HG03159 (cell line): ENCODE results near the gene AHNAK2.

ENCODE experiments used
- ATAC-seq: cut with Tn5 transposase; IDR thresholded peaks from one replicate; pipeline ENCODE4 v1.9.1; 2021; ENCODE audit warnings: mild to moderate bottlenecking, moderate library complexity; ENCODE audit not compliant: unreplicated experiment

AHNAK2 gene

DNA sequence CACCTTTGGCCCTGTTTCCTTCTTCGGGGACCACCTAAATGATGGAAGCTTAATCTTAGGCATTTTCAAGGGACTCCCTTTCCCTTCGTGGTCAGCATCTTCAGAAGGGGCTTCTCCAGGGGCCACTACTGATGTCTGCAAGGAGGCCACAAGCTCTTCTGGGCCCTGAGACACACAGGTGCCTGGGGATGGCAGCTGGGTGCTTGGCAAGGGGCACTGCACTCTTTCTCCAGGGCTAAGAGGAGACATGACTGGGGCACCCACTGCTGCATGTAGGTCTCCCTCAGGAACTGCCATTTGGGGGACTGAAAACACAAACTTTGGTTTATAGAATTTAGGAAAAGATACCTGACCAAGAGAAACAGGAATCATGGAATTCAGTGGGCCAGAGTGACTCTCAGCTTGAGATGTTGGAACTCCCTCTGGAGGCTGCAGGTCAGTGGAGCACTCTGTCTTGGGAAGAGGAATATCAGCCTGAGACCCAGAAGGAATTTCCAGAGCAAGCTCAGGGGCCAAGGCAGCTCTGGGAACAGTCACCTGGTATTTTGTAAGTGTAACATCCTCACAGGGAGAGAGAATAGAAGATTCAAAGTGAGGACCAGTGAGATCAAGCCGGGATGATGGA, 37.5 kb downstream of the AHNAK2 start:
- no peak for ATAC-seq

DNA sequence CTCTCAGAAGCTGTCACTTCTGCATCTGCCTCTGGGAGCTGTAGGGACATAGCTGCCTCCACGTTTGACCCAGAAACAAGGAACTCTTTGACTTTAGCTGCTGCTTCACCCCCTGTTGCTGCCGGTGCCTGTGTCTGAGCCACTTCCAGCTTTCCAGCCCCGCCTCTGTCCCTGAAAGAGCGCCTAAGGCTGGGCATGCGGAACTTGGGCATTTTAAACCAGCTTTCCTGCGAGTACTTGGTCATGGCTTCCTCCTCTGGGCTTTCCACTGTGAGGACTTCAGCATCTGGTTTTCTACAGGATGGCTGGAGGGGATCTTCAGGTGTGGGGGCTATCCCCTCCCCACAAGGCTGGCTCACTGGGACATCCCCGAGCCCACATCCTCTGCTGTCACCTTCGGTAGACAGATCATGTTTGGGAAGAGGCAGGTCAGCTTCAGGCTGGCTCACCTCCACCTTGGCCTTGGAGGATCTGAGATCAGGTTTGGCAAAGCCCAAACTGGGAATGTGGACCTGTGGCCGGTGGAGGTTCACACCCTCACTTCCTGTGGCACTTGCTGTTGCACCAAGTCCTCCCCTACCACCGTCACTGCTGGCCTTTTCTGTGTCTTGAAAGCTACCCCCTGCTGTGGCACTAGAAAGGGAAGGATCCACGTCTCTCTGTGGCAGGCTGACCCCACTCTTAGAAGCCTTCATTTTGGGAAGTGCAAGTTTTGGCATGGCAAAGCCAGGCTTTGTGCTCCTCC, 38.3 kb downstream of the AHNAK2 start:
- no peak for ATAC-seq

- ATAC-seq = no peak
Measured at GRCh38 chr14:104938960-104939359, 39.2 kb downstream of the AHNAK2 start.

- ATAC-seq = no peak
Measured at GRCh38 chr14:104938436-104938835, 39.7 kb downstream of the AHNAK2 start.

- no peak for ATAC-seq
Measured at GRCh38 chr14:104937694-104938365, 40.3 kb downstream of the AHNAK2 start.

- no peak for ATAC-seq
Measured at GRCh38 chr14:104937161-104937560, 41.0 kb downstream of the AHNAK2 start.

DNA sequence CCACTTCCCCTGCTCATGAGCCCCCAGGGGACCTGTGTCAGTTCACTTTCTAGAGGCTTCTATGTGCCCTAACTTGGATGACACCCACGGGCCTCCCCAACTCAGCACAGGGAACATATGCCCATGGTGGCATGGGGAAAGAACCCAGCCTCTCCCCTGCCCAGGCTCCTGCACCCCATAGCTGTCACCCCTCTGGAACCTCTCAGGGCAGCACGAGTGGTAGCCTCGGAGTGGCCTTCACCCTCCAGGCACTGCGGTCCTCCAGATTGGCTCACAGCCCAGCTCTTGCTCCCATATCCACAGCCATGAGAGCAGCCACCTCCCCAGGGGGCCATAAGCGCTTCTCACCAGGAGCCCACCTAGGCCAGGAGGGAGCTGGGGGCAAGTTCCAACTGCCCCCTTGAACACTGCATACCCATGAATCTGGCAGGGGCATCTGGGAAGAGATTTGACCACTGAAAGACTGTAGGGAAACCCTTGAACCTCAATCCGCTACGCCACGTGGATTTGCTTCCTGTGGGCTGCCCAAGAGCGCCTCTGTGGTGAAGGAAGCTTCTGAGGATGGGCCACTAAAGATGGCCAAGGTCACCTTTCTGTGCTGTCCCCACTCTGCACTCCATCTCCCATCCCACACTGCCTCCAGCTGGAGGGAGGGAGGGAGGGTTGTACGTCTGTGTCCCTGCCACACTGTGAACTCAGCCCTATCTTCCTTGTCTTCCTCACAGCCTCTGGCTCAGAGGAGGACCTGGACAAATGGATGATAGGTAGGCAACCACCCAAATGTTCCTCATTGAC, 41.6 kb downstream of the AHNAK2 start:
- no peak for ATAC-seq

GRCh38 chr14:104935955-104936354, 42.2 kb downstream of the AHNAK2 start:
- ATAC-seq = no peak

GRCh38 chr14:104935026-104935650, 43.0 kb downstream of the AHNAK2 start:
- ATAC-seq = no peak

DNA sequence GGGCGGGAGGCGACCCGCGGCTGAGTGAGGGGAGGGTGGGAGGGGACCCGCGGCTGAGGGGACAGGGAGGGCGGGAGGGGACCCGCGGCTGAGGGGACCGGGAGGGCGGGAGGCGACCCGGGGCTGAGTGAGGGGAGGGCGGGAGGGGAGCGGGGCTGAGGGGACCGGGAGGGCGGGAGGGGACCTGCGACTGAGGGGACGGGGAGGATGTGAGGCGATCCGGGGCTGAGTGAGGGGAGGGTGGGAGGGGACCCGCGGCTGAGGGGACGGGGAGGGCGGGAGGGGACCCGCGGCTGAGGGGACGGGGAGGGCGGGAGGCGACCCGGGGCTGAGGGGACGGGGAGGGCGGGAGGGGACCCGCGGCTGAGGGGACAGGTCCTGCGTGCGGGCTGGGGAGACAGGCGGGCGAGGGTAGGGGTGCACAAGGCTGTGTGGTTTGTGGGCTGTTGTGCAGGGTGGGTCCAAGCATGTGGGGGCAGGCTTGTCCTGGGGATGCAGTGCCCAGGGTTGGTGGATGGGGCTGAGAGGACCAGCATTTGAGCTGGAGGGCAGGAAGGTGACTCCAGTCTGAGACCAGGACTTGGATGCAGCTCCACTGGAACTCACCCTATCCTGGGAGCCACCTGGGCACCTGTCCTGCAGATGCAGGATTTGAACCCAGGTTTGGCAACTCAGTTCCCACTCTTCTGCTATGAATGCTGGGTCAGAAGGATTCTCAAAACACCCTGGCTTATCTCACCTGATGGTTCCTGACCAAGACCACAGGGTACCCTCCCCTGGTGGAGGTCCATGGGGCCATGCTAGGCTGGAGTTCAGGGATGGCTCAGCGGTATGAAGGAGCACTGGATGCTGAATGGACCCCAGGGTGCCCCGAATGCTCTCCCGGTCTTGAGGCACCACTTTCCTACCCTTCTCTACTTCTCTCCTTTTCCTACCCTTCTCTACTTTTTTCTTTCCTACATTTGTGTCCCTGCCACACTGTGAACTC, 44.1 kb downstream of the AHNAK2 start:
- no peak for ATAC-seq

- peak; percentile 72 for ATAC-seq
Measured at GRCh38 chr14:104932676-104933631, 45.2 kb downstream of the AHNAK2 start.

DNA sequence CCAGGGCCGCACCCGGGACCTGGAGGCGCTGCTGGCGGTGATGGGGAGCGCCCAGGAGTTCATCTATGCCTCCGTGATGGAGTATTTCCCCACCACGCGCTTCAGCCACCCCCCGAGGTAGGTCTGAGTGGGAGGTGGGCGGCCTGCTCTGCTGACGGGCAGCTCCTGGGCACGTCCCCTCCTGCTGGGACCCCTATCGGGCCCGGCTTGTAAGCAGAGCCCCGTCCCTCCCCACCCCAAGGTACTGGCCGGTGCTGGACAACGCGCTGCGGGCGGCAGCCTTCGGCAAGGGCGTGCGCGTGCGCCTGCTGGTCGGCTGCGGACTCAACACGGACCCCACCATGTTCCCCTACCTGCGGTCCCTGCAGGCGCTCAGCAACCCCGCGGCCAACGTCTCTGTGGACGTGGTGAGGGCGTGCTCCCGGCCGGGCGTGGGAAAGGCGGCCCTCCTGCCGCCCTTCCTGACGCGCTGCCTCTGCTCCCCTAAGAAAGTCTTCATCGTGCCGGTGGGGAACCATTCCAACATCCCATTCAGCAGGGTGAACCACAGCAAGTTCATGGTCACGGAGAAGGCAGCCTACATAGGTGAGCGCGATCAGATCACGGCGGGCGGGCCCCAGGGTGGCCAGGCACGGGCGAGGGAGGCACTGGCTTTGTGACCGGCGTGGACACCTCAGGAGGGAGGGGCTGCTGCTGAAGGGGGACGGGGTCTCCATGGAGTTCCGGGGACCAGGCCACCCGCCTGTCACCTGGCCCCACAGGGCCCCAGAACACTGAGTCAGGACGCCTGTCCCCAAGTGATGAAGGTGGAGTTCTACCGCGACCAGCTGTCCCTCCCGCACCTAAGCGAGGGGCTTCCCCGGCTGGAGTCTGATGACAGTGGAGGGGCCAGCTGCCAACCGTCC, 46.2 kb downstream of the AHNAK2 start:
- no peak for ATAC-seq

- ATAC-seq = no peak
Measured at GRCh38 chr14:104931304-104931770, 46.8 kb downstream of the AHNAK2 start.

GRCh38 chr14:104930526-104931303, 47.5 kb downstream of the AHNAK2 start:
- no peak for ATAC-seq

DNA sequence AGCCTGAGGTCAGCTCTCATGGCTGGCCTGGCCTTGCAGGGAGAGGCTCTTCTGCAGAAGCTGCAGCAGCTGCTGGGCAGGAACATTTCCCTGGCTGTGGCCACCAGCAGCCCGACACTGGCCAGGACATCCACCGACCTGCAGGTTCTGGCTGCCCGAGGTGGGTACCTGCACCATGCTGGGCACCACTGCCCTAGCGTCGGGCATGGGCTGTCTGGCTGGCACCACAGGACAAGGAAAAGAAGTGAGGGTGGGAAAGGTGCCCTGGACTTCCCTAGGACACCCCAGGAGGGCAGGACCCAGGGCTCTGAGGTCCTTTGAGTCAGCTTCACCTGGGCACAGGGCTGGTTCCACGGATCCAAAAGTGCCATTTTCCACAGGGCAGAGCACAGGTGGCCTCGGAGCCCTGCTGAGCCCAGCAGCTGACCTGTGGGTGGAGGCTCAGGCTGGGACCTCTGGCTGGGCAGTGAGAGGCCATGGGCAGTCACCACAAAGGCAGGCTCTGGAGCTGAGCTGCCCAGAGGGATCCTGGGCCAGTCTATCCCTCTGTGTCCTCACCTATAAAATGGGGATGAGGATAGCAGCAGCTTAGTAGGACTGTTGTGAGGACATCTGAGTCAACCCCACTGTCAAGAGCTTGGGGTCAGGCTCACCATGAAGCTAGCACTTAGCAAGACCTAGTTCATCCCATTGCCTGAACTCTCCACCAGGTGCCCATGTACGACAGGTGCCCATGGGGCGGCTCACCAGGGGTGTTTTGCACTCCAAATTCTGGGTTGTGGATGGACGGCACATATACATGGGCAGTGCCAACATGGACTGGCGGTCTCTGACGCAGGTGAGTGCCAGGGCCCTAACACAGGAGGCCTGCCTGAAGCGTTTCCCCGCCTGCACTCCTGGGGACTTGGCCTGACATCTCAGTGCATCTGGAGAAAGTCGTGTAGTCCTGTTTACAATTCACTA, 48.6 kb downstream of the AHNAK2 start:
- no peak for ATAC-seq
